HG02885 (cell line): ENCODE results near the gene PTPRS.

Experiments used
- ATAC-seq: cut with Tn5 transposase; IDR thresholded peaks from one replicate; pipeline ENCODE4 v1.9.1; 2021; ENCODE audit warnings: mild to moderate bottlenecking; ENCODE audit not compliant: unreplicated experiment, poor library complexity

PTPRS gene

GRCh38 chr19:5292822-5293611 lies 47.6 kb downstream of the PTPRS start:
- ATAC-seq: no peak

GRCh38 chr19:5292453-5292821 lies 48.2 kb downstream of the PTPRS start:
- no peak for ATAC-seq

- ATAC-seq: no peak
Observed at GRCh38 chr19:5291588-5292193, 48.9 kb downstream of the PTPRS start.
